Neutrophil (primary cell): ENCODE data around the gene IL1A.

Source experiments
- H3K27ac ChIP-seq: fragments of 200-600 bp; sonication (generic); 2 replicates; pipeline ENCODE4 v1.5.1; 2016; ENCODE audit warnings: mild to moderate bottlenecking, moderate library complexity
- H3K27me3 ChIP-seq: fragments of 200-600 bp; sonication (generic); 2 replicates; pipeline ENCODE4 v1.6.0; 2016; ENCODE audit warnings: mild to moderate bottlenecking
- H3K36me3 ChIP-seq: fragments of 200-600 bp; sonication (generic); 2 replicates; pipeline ENCODE4 v1.5.1; 2017
- H3K4me1 ChIP-seq, 2 experiments: fragments of 200-600 bp in 1 of 2; sonication (generic) in 1 of 2; 1 replicate in 1 of 2; 2 replicates in 1 of 2; pipeline versions ENCODE4 v1.5.1 to v1.6.1; 2013 to 2016; ENCODE audit warnings: low read depth in 1 of 2, low read length in 1 of 2, mild to moderate bottlenecking in 1 of 2, moderate library complexity in 1 of 2; ENCODE audit not compliant: control insufficient read depth in 1 of 2, insufficient read depth in 1 of 2
- H3K4me3 ChIP-seq, 2 experiments: fragments of 200-600 bp in 1 of 2; sonication (generic) in 1 of 2; 1 replicate in 1 of 2; 2 replicates in 1 of 2; pipeline ENCODE4 v1.5.1; 2013 to 2016; ENCODE audit warnings: low read depth in 1 of 2, low read length in 1 of 2, mild to moderate bottlenecking in 1 of 2, moderate library complexity in 1 of 2
- H3K9me3 ChIP-seq: fragments of 200-600 bp; sonication (generic); 2 replicates; pipeline ENCODE4 v1.5.1; 2016
- CTCF ChIP-seq: fragments of 200-600 bp; sonication (generic); IDR thresholded peaks from 2 replicates; pipeline ENCODE4 v1.5.1; 2016; ENCODE audit warnings: antibody characterized with exemption

The IL1A gene

GRCh38 chr2:112831513-112831845 is 47.2 kb upstream of the IL1A start:
- no peaks in the 10 kb centered on the region for H3K27me3 ChIP-seq
- peak overlapping the region; percentile 76 for H3K27ac ChIP-seq
- peaks cover 64% of the 10 kb centered on the region for H3K36me3 ChIP-seq
- TF ChIP-seq CTCF, result no peak
- H3K4me1 ChIP-seq, result peaks cover 55 to 58% of the 10 kb centered on the region in 2 experiments
- no peaks in the 10 kb centered on the region for H3K9me3 ChIP-seq
- H3K4me3 ChIP-seq, result peak overlapping the region; percentile 90 to 96

GRCh38 chr2:112830682-112831512 is 46.6 kb upstream of the IL1A start:
- H3K27me3 ChIP-seq, result no peaks in the 10 kb centered on the region
- no peak for TF ChIP-seq CTCF
- H3K4me3 ChIP-seq, result peak overlapping the region; percentile 90 to 96
- peaks cover 64% of the 10 kb centered on the region for H3K36me3 ChIP-seq
- peaks cover 50 to 52% of the 10 kb centered on the region in 2 experiments for H3K4me1 ChIP-seq
- peak overlapping the region; percentile 76 for H3K27ac ChIP-seq
- H3K9me3 ChIP-seq, result no peaks in the 10 kb centered on the region

GRCh38 chr2:112829961-112830681 is 45.8 kb upstream of the IL1A start:
- peaks cover 62% of the 10 kb centered on the region for H3K36me3 ChIP-seq

GRCh38 chr2:112829101-112829960 is 45.0 kb upstream of the IL1A start:
- Histone ChIP-seq H3K9me3 (no peaks in the 10 kb centered on the region), H3K36me3 (peaks cover 54% of the 10 kb centered on the region), H3K27me3 (no peaks in the 10 kb centered on the region), H3K27ac (peak overlapping the region; percentile 53), H3K4me3 (no peak overlapping the region), H3K4me1 (peaks cover 34 to 37% of the 10 kb centered on the region in 2 experiments)
- TF ChIP-seq CTCF, result no peak

More at GRCh38 chr2:112829961-112830681, 45.8 kb upstream of the IL1A start:
- Histone ChIP-seq H3K9me3 (no peaks in the 10 kb centered on the region), H3K27me3 (no peaks in the 10 kb centered on the region), H3K27ac (peak overlapping the region; percentile 53), H3K4me1 (peaks cover 42 to 44% of the 10 kb centered on the region in 2 experiments), H3K4me3 (no peak overlapping the region)
- TF ChIP-seq CTCF, result no peak

GRCh38 chr2:112828251-112828691 is 44.0 kb upstream of the IL1A start:
- Histone ChIP-seq H3K4me1 (peaks cover 25 to 26% of the 10 kb centered on the region in 2 experiments), H3K36me3 (peaks cover 45% of the 10 kb centered on the region), H3K9me3 (no peaks in the 10 kb centered on the region), H3K27ac (no peak overlapping the region), H3K27me3 (no peaks in the 10 kb centered on the region), H3K4me3 (no peak overlapping the region)
- TF ChIP-seq CTCF, result no peak
